Parathyroid adenoma (tissue), 2 donors: ENCODE data around the gene HAAO.

ENCODE experiments used
- H2AFZ ChIP-seq: fragments of 300-600 bp; sonication (generic); one replicate; pipeline ENCODE4 v1.7.0; 2017; ENCODE audit warnings: antibody characterized with exemption, mild to moderate bottlenecking
- H3K27ac ChIP-seq: fragments of 300-600 bp; sonication (generic); one replicate; pipeline ENCODE4 v1.7.0; 2017
- H3K27me3 ChIP-seq: fragments of 300-600 bp; sonication (generic); one replicate; pipeline ENCODE4 v1.7.0; 2017; ENCODE audit warnings: low read length; ENCODE audit not compliant: control insufficient read depth, insufficient read depth
- H3K36me3 ChIP-seq: fragments of 300-600 bp; sonication (generic); one replicate; pipeline ENCODE4 v1.7.0; 2017; ENCODE audit warnings: low read length; ENCODE audit not compliant: control insufficient read depth, insufficient read depth
- H3K4me1 ChIP-seq: fragments of 300-600 bp; sonication (generic); one replicate; pipeline ENCODE4 v1.7.0; 2017; ENCODE audit warnings: control low read depth
- H3K4me2 ChIP-seq: fragments of 300-600 bp; sonication (generic); one replicate; pipeline ENCODE4 v1.7.0; 2017; ENCODE audit warnings: low read length
- H3K4me3 ChIP-seq: fragments of 300-600 bp; sonication (generic); one replicate; pipeline ENCODE4 v1.7.0; 2017; ENCODE audit warnings: low read depth, low read length
- H3K79me2 ChIP-seq: fragments of 300-600 bp; sonication (generic); one replicate; pipeline ENCODE4 v1.7.0; 2017; ENCODE audit warnings: control low read depth
- H3K9ac ChIP-seq: fragments of 300-600 bp; sonication (generic); one replicate; pipeline ENCODE4 v1.7.0; 2017; ENCODE audit warnings: mild to moderate bottlenecking
- H3K9me3 ChIP-seq: fragments of 300-600 bp; sonication (generic); one replicate; pipeline ENCODE4 v1.7.0; 2017; ENCODE audit warnings: low read length; ENCODE audit not compliant: control insufficient read depth
- TF ChIP-seq, protein P1 (sequence below): fragments of 300-600 bp; sonication (generic); IDR thresholded peaks from one replicate; pipeline ENCODE4 v1.7.0; 2017; ENCODE audit warnings: antibody characterized with exemption, mild to moderate bottlenecking
- donor health status: primary hyperparathyroidism.

HAAO gene

DNA sequence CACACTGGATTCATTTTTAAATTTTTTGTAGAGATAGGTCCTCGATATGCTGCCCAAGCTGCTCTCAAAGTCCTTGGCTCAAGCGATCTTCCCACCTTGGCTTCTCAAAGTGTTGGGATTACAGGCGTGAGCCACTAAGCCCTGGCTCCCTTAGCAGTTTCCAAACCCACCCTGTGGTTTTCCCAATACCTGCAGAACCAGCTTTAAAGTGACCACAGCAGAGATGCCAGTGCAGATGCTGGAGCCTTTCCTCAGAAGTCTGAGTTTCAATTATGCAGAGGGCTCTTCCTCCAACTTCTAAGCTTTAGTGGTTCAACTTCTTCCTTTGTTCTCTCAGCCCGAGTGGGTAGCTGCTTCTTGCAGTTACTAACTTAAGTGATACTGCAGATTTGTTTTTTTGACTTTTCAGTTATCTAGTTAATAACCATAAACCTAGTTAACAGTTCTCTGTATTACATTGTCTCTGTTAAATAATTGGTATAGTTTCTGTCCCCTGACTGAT, 8.1 kb upstream of the HAAO start:
- Histone ChIP-seq H3K9ac (no peak overlapping the region), H2AFZ (no peak overlapping the region), H3K9me3 (no peaks in the 10 kb centered on the region), H3K79me2 (no peaks in the 10 kb centered on the region), H3K36me3 (no peaks in the 10 kb centered on the region), H3K27me3 (no peaks in the 10 kb centered on the region), H3K27ac (no peak overlapping the region), H3K4me2 (no peak overlapping the region), H3K4me1 (peaks cover 3% of the 10 kb centered on the region), H3K4me3 (no peak overlapping the region)
- TF ChIP-seq, protein P1, sequence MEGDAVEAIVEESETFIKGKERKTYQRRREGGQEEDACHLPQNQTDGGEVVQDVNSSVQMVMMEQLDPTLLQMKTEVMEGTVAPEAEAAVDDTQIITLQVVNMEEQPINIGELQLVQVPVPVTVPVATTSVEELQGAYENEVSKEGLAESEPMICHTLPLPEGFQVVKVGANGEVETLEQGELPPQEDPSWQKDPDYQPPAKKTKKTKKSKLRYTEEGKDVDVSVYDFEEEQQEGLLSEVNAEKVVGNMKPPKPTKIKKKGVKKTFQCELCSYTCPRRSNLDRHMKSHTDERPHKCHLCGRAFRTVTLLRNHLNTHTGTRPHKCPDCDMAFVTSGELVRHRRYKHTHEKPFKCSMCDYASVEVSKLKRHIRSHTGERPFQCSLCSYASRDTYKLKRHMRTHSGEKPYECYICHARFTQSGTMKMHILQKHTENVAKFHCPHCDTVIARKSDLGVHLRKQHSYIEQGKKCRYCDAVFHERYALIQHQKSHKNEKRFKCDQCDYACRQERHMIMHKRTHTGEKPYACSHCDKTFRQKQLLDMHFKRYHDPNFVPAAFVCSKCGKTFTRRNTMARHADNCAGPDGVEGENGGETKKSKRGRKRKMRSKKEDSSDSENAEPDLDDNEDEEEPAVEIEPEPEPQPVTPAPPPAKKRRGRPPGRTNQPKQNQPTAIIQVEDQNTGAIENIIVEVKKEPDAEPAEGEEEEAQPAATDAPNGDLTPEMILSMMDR = no peak

DNA sequence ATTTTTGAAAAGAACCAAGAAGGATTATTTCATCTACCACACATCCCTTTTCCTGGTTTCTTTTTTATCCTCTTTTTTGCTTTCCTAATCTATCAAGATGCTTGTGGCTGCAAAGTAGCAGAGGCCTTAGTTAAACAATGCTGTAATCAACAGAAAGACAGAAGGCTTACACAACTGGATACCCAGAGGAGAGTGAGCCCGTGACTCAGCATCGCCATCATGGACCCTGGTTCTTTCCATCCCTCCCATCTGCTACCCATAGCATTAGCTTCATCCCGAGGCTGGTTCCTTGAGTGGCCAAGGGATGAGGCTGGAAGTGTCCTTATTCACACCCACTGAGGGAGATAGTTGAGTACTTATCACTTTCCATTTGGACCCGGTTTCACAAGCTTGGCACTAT, 7.5 kb upstream of the HAAO start:
- H3K9me3 ChIP-seq = no peaks in the 10 kb centered on the region
- no peak overlapping the region for H3K4me3 ChIP-seq
- H3K36me3 ChIP-seq = no peaks in the 10 kb centered on the region
- no peak overlapping the region for H3K4me2 ChIP-seq
- no peak overlapping the region for H3K9ac ChIP-seq
- H2AFZ ChIP-seq = no peak overlapping the region
- peaks cover 3% of the 10 kb centered on the region for H3K4me1 ChIP-seq
- no peaks in the 10 kb centered on the region for H3K27me3 ChIP-seq
- no peak overlapping the region for H3K27ac ChIP-seq
- TF ChIP-seq, protein P1 = no peak
- H3K79me2 ChIP-seq = no peaks in the 10 kb centered on the region

DNA sequence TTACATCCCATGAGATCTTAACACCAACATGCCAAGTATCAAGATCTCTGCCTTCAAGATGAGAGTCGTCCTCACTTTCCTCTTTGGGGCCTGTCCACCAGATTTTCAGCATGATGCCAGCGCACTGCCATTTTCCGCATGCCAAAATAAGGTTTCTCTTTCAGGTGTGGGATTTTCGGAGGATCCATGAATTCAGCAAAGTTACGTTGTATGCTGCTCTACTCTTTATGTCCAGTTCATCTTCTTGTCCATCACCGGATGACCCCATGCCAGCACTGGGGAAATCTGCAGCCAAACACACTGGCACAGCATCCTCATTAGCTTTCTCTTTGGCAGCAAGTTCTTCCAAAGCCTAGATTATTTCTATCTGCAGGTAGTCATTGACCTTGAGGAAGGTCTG, 4.9 kb upstream of the HAAO start:
- H3K79me2 ChIP-seq = no peaks in the 10 kb centered on the region
- H3K4me3 ChIP-seq = no peak overlapping the region
- no peak overlapping the region for H3K27ac ChIP-seq
- TF ChIP-seq, protein P1 = no peak
- H3K27me3 ChIP-seq = no peaks in the 10 kb centered on the region
- H2AFZ ChIP-seq = no peak overlapping the region
- no peaks in the 10 kb centered on the region for H3K36me3 ChIP-seq
- H3K4me1 ChIP-seq = peaks cover 3% of the 10 kb centered on the region
- no peak overlapping the region for H3K9ac ChIP-seq
- H3K4me2 ChIP-seq = no peak overlapping the region
- H3K9me3 ChIP-seq = no peaks in the 10 kb centered on the region

DNA sequence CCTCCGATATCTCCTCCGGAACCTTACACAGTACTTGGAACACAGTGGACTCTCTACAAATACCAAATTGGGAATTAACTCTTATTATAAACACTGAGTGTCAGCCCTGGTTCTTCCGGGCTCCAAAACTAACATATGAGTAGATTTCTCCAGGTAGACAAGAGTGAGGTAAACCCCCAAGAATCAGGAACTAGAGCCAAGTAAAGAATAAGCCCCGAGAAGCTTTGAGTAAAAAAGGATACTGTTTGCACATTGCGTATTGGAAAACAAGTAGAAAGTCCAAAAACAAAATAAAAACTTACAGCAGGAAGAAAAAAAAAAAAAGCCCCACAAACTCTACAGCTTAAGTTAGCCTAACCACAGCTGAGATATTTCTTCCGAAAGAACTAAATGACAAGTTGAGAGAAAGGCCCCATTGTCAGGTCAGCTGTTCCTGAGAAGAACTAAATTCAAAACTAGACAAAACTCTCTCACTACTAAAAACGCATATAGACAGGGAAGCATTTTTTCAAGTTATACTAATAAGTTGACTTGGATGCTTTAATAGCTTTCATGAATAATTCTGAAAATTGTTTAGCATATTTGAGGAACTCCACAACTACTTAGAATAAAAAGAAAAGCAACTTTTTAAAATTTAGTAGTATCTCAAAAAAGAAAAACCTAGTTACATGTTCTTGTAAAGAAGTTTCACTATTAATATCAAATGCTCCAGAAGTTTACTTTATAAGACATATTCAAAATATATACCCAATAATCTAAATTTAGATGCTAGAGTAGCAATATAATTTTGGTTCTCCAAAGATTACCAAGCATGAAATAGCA, 4.3 kb upstream of the HAAO start:
- Histone ChIP-seq H3K27me3 (no peaks in the 10 kb centered on the region), H3K36me3 (no peaks in the 10 kb centered on the region), H3K4me3 (no peak overlapping the region), H3K4me2 (no peak overlapping the region), H3K27ac (no peak overlapping the region), H2AFZ (no peak overlapping the region), H3K79me2 (no peaks in the 10 kb centered on the region), H3K4me1 (peaks cover 3% of the 10 kb centered on the region), H3K9ac (no peak overlapping the region), H3K9me3 (no peaks in the 10 kb centered on the region)
- TF ChIP-seq, protein P1 = no peak
